Iris pigment epithelial cell (primary cell): Measurements from ENCODE around the gene RAPGEF6.

ENCODE experiments used
- DNase-seq: peaks from one replicate; pipeline ENCODE4 v3.0.0-alpha.2; 2011; ENCODE audit warnings: low read depth

Gene RAPGEF6

GRCh38 chr5:131542723-131543122 is 92.3 kb downstream of the RAPGEF6 start:
- DNase-seq: no peak

GRCh38 chr5:131541762-131542161 is 93.3 kb downstream of the RAPGEF6 start:
- DNase-seq: peak; percentile 73

GRCh38 chr5:131541071-131541470 is 94.0 kb downstream of the RAPGEF6 start:
- DNase-seq: no peak

GRCh38 chr5:131539251-131539650 is 95.8 kb downstream of the RAPGEF6 start:
- no peak for DNase-seq

GRCh38 chr5:131538177-131538593 is 96.8 kb downstream of the RAPGEF6 start:
- peak; percentile 82 for DNase-seq

GRCh38 chr5:131536850-131537448 is 98.1 kb downstream of the RAPGEF6 start:
- DNase-seq: no peak

- peak; percentile 65 for DNase-seq
These were observed 98.7 kb downstream of the RAPGEF6 start for GRCh38 chr5:131536211-131536826.

- DNase-seq: peak; percentile 35
These were observed 100.1 kb downstream of the RAPGEF6 start for GRCh38 chr5:131534974-131535373.

GRCh38 chr5:131533836-131534235 is 101.2 kb downstream of the RAPGEF6 start:
- no peak for DNase-seq

GRCh38 chr5:131532031-131532640 is 102.9 kb downstream of the RAPGEF6 start:
- DNase-seq: no peak

GRCh38 chr5:131530706-131531331 is 104.2 kb downstream of the RAPGEF6 start:
- peak; percentile 33 for DNase-seq

GRCh38 chr5:131528682-131529081 is 106.3 kb downstream of the RAPGEF6 start:
- no peak for DNase-seq

GRCh38 chr5:131525805-131526204 is 109.2 kb downstream of the RAPGEF6 start:
- DNase-seq: peak; percentile 45

- no peak for DNase-seq
These were observed 110.6 kb downstream of the RAPGEF6 start for GRCh38 chr5:131524431-131524830.

GRCh38 chr5:131523500-131524185 is 111.4 kb downstream of the RAPGEF6 start:
- no peak for DNase-seq

GRCh38 chr5:131521252-131521651 is 113.8 kb downstream of the RAPGEF6 start:
- peak; percentile 85 for DNase-seq

- no peak for DNase-seq
These were observed 119.7 kb downstream of the RAPGEF6 start for GRCh38 chr5:131515348-131515747.

GRCh38 chr5:131514316-131515283 is 120.4 kb downstream of the RAPGEF6 start:
- peak; percentile 61 for DNase-seq

- DNase-seq: no peak
These were observed 121.2 kb downstream of the RAPGEF6 start for GRCh38 chr5:131513780-131514179.

- no peak for DNase-seq
These were observed 123.1 kb downstream of the RAPGEF6 start for GRCh38 chr5:131511934-131512333.

GRCh38 chr5:131509801-131510200 is 125.2 kb downstream of the RAPGEF6 start:
- no peak for DNase-seq
